ENCODE data around the gene C12orf43.

C12orf43 gene

DNA sequence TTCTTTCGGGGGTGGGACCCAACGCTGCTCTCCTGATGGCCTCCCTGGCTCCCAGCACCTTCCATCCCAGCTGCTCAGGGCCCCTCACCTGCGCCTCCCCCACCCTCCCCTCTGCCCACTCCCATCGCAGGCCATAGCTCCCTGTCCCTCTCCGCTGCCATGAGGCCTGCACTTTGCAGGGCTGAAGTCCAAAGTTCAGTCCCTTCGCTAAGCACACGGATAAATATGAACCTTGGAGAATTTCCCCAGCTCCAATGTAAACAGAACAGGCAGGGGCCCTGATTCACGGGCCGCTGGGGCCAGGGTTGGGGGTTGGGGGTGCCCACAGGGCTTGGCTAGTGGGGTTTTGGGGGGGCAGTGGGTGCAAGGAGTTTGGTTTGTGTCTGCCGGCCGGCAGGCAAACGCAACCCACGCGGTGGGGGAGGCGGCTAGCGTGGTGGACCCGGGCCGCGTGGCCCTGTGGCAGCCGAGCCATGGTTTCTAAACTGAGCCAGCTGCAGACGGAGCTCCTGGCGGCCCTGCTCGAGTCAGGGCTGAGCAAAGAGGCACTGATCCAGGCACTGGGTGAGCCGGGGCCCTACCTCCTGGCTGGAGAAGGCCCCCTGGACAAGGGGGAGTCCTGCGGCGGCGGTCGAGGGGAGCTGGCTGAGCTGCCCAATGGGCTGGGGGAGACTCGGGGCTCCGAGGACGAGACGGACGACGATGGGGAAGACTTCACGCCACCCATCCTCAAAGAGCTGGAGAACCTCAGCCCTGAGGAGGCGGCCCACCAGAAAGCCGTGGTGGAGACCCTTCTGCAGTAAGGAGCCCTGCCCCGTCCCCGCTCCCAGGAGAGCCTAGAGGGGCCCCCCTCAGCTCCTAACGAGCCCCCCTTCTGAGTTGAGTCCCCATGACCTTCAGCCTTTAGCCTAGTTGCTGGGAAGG is 37.7 kb downstream of the C12orf43 start, which contains the start of gene HNF1A:
TSS of gene HNF1A (plus strand) at position 248 of the 924 bp plus-strand sequence. CDS start at position 474, 226 bp downstream.
- no peak for DNase-seq (ENCODE audit: low read depth in 2 of 2)

DNA sequence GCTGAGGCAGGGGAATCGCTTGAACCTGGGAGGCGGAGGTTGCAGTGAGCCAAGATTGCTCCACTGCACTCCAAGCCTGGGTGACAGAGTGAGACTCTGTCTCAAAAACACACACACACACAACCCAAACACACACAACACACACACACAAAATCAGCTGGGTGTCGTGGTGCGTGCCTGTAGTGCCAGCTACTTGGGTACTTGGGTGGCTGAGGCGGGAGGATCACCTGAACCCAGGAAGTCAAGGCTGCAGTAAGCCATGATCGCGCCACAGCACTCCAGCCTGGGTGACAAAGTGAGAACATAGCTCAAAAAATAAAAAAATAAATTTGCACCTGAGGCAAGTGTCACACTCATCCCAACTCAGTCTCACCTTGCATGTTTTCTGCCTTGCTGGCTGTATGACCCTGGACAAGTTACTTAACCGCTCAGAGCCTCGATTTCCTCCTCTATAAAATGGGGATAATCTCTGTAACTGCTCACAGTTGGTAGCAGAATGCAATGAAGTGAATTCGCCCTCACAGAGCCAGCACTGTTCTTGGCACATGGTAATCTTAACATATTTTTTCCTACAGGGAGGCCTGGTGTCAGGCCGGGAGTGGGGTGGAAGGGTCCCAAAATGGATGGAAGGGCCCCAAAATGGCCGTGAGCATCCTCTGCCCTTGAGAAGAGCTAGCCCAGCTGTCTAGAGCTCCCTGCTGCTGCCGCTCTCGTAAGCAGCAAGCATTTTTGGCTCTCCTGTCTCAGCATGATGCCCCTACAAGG is 38.6 kb downstream of the C12orf43 start:
- no peak for DNase-seq (ENCODE audit: low read depth in 2 of 2)

DNA sequence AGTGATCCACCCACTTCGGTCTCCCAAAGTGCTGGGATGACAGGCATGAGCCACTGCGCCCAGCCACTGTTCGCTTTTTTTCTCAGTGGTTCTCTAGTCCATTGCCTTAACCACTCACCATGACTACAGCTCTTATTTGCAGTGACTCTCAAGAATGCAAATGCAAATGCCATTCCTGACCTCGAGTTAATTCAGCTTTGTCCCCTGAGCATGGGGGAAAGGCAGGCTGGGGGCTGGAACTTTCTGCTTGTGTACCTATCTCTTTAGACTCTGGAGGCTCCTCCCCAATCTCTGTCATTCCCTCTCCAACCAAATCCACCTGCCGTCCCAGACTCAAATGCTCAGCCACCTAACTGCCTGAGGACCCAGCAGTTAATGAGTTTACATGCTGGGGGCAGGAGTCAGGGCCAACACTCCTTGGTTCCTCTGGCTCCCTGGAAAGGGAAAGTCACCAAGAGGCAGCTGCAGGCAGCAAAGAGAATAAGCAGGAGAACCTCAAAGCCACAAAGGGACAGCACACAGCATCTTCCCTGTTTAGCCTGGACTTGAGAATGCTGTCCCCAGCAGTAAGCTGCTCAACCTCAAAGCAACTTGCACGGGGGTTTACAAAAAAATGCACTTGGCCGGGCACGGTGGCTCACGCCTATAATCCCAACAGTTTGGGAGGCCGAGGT is 43.3 kb downstream of the C12orf43 start:
- DNase-seq (ENCODE audit: low read depth in 2 of 2) = no peak

DNA sequence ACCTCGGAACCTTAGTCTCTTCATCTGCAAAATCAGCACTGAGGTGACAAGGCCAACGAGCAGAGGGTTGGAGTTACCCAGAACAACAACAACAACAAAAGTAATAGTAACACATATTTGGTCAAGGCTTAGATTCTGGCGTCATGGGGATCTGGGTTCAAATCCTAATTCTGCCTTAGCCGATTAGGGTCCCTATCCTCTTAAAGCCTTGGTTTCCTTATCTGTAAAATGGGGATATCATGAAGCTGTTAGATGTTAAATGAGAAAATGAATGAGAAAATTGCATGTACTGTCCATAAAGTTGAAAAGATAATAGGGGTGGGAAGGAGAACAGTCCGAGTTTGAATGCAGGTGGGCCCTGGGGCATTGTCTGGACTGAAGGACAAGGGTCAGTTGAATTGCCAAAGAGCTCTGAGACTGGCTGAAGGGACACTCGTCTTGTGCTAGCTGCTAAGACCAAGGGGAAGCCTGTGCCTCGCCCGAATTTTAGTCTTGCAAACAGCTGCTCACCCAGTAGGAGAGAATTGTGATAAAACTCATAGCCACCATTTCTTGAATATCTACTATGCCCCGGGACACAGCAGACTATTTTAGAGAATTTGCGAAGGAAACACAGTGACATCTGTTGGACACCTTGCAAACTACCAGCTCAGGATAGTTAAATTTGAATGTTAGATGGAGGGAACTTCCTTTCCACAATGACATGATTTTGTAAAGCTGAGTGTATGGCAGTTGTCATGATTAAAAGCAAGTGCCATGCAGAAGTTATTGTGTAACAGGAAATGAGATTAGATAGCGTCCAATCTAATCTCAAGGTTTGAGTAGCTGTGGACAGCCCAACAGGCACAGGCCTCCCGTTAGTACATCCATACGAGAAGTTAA is 44.7 kb downstream of the C12orf43 start:
- DNase-seq (ENCODE audit: low read depth in 2 of 2) = no peak

DNA sequence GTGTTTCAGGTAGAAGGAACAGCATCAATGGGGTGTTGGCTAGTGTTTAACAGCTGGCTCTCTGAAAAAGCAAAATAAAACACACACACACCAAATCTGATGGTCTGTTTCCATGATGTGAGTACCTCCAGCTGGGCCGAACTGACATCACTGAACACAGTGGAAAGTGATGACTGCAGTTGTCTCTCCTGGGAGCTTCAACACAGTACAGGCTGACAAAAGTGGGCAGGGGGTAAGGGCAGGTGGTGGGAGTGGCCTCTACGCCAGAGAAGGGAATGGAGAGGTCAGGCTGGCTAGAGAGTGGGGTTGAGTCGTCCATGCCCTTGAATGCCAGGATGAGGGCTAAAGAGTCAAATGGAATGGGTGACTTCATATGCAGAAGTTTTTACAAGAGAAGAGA is 46.0 kb downstream of the C12orf43 start:
- DNase-seq (ENCODE audit: low read depth in 2 of 2) = no peak

DNA sequence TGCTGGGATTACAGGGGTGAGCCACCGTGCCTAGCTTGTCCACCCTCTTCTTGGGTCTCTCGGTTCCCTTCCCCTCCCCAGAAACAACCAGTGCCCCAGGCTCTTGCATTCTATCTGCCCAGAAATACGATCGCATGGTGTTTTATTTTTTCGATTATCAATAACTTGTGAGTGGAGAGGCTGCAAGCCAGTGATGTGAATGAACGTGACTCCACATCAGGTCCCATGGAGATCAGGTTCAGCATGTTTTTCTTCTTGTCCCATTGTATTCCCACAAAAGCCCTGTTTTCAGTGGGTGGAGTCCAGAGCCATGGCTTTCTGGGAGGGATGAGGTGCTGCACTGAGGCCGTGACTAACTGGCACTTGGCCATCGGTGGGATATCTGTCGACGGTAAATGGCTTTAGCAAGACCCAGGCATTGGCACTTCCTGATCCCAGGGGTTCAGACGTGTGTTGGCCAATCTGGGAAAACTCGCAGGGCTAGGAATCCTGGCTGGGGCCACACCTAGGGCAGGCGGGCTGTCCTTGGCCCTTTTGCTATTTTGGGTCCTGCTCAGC is 50.7 kb downstream of the C12orf43 start:
- DNase-seq (ENCODE audit: low read depth in 2 of 2) = no peak

DNA sequence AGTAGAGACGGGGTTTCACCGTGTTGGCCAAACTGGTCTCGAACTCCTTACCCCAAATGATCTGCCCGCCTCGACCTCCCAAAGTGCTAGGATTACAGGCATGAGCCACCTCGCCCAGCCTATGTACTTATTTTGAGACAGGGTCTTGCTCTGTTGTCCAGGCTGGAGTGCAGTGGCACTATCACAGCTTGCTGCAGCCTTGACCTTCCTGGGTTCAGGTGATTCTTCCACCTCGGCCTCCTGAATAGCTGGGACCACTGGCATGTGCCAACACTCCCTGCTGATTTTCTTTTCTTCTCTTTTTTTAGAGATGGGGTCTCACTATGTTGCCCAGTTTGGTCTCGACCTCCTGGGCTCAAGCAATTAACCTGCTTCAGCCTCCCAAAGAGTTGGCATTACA is 52.0 kb downstream of the C12orf43 start:
- no peak for DNase-seq (ENCODE audit: low read depth in 2 of 2)

DNA sequence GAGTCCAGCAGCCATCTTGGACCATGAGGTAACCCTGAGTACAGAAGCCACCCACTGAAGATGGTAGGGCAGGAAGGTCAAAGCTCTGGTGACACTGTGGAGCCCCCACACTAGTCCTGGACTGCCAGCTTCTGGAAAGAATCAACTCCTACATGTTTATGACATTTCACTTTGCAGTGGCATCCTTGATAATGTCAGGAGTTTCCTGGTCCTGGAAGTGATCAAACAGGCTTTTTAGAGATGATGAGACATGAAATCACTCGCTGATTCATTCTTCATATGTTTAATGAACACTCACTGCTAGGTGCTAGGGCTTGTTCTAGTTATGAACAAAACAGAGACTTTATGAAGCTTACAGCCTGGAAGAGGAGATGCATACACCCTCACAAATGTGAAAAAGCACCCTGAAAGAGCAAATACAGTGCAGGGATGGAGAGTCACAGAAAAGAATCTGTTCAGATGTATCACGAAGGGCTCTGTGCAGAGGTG is 53.7 kb downstream of the C12orf43 start:
- DNase-seq (ENCODE audit: low read depth in 2 of 2) = no peak

DNA sequence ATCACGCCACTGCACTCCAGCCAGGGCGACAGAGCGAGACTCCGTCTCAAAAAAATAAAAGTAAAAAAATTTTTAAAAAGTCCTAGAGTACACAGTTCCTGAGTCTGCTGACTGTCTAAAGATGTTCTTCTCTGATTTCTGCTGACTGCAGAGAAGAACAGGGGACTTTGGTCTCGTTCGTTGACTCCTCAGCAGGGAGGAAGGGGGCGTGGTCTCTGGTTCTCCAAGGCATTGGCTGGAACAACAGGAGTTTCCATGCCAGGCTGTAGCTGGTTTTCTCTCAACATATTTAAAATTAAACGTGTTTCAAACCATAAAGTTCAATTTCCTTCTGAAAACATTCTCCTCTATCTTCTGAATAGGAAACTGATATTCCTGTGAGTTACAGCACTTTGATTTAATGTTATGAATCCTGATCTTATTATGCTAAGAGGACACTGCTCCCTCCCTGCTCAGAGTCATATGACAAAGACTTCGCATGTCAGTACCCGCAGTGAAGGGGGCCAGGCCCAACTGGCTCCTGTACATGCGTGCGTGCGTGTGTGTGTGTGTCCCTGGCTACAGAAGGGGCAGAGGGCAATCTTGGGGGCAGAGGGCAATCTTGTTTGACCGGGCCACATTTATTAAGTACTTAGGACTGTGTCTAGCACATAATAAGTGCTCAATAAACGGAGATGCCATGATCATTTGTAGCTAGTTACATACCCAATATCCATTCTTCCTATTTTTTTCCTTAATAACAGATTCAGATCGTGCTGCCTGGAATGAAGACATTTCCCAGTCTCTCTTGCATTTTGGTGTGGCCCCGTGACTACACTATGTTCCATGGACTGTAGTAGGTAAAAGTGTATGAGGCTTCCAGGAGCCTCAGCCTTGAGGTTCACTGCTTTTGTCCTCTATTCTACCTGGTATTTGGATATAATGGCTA is 54.4 kb downstream of the C12orf43 start:
- DNase-seq (ENCODE audit: low read depth in 2 of 2) = no peak

DNA sequence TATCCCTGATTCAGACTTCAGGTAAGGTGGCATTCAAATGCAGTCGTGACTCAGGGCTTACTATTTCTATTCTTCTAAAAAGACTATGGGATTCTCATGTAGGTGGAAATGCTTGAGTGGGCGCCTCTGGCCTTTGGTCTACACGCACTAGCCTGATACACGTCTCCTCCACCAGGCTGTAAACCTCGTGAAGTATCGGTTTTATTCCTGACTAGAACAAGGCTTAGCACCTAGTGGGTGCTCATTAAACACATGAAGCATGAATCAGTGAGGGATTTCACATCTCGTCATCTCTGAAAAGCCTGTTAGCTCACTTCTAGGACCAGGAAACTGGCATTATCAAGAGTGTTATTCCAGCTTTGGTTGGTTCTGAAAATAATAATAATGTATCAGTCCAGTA is 55.6 kb downstream of the C12orf43 start:
- no peak for DNase-seq (ENCODE audit: low read depth in 2 of 2)

DNA sequence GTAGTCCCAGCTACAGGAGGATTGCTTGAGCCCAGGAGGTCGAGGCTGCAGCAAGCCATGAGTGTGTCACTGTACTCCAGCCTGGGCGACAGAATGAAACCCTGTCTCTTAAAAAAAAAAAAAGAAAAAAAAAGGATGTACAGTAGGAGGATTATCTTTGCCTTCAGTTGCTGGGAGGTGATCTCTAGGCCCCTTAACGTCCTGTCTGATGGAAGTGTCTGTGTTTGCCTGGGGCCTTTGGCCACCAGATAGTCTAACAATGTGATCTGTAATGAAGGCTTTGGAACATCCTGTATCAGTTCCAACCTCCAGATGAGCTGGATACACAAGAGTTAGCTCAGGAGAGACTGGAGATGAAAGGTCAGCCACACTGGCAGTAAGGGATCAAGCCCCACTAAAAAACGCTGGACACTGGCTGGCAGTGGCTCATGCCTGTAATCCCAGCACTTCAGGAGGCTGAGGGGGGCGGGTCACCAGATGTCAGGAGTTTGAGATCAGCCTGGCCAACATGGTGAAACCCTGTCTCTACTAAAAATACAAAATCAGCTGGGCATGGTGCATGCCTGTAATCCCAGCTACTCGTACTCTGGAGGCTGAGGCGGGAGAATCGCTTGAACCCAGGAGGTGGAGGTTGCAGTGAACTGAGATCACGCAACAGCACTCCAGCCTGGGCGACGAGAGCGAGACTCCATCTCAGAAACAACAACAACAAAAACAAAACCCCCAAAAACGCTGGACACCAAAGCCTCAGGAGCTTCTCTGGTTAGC is 57.0 kb downstream of the C12orf43 start:
- DNase-seq (ENCODE audit: low read depth in 2 of 2) = no peak

DNA sequence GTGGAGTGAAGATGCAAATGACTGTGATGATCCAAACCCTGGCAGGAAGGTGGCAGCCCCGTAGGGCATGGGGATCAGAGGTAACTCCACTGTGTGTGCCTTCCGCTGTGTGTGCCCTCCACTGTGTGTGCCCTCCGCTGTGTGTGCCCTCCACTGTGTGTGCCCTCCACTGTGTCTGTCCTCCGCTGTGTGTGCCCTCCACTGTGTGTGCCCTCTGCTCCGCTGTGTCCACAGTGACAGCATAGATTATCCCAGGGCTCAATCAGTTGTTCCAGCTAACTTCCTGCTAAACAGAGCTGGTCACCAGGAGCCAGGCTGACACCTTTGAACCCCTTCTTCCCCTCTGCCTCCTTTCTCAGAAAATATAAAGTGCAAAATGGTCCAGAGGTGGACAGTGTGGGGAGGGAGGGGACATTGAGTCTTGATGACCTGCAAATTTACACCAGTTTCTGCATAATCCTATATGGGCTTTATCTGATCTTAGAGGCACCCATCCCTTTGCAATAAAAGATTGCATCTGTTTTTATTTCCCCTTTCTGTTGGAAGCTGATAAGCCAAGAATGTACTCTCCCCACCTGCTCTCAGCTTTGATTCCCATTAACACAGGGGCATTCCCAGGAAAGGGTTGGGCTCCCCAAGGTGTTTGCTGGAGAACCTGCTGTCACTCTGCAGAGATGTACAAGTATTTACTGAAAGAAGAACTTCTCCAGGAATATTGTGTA is 59.5 kb downstream of the C12orf43 start:
- DNase-seq (ENCODE audit: low read depth in 2 of 2) = no peak

DNA sequence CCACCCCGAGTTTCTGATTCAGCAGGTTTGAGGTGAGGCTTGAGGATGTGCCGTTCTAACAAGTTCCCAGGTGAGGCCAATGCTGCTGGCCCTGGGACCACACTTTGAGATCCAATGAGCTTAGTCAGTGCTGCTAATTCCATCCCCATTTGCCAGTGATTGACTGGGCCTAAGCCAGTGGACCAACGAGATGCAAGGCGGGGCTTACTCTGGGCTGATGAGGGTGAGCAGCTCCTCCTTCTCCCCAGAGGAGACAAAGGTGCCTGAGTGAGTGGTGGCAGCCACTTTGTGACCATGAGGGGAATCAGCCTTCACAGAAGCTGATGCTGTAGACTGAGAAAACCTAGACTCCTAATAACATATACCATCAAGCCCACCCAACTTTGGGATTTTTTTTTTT is 61.1 kb downstream of the C12orf43 start:
- no peak for DNase-seq (ENCODE audit: low read depth in 2 of 2)

DNA sequence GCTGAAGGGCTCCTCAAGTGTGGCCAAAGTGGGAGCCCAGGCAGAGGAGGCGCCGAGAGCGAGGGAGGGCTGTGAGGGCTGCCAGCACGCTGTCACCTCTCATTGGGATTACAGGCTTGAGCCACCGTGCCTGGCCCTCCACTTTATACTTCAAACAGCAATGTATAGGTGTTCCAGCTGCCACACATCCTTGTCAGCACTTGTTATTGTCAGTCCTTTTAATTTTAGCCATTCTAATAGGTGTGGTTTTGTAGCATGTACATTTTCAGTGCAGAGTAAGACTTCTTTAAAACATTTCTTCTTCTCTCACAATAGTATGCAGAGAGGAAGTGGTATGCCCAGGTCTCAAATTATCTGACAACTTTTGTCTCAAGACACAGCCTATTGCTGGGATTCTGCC is 65.5 kb downstream of the C12orf43 start:
- no peak for DNase-seq (ENCODE audit: low read depth in 2 of 2)
